HG03469 (cell line): ENCODE results near the gene RNF25.

Experiments used
- ATAC-seq: cut with Tn5 transposase; IDR thresholded peaks from one replicate; pipeline ENCODE4 v1.9.1; 2021; ENCODE audit warnings: mild to moderate bottlenecking, moderate library complexity, moderate number of reproducible peaks; ENCODE audit not compliant: unreplicated experiment

RNF25 gene, protein sequence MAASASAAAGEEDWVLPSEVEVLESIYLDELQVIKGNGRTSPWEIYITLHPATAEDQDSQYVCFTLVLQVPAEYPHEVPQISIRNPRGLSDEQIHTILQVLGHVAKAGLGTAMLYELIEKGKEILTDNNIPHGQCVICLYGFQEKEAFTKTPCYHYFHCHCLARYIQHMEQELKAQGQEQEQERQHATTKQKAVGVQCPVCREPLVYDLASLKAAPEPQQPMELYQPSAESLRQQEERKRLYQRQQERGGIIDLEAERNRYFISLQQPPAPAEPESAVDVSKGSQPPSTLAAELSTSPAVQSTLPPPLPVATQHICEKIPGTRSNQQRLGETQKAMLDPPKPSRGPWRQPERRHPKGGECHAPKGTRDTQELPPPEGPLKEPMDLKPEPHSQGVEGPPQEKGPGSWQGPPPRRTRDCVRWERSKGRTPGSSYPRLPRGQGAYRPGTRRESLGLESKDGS

DNA sequence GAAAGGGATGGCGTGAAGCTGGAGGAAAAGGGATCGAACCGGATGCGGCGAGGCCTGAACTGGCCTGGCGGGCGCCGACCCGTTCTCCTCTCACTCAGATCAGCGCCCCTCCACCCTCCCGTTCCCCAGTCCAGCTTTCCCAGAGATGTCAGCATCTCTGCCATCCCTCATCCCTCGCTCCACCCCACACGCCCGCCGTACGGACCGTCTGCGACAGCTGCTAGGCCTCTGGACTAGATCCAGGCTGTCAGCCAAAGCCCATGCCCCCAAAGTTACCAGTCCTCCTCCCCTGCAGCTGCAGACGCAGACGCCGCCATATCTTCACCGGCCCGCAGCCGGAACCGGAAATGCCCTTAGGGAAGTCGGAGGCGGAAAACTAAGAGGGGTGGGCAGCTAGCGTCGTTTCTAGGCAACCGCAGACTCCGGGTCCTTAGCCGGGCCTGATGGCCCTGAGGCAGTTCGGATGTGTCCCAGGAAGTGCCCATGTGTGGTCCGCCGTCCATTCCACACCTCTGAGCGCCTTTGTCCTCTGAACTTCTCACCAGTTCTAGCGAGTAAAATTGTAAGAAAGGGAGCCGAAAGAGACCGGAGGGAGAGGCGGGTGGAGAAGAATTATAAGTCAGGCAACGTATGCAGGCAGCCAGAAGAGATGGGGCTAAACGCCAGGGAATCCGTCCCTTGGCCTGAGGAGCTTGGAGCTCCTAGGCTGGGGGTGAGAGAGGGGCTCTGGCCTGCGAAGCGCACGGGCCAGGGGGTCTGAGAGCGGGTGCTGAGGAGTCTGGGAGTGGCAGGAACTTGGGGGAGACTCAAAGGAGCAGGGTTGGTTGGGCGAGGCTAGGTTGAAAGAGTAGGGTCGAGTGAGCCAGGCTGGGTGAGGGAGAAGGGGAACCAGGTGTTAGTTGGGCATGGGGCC is at the start of gene RNF25, which contains the start of gene STK36:
TSS of gene RNF25 (minus strand) at position 349 of the 913 bp plus-strand sequence. CDS start at position 317, 32 bp downstream.
TSS of gene STK36 (plus strand) at position 433 of the 913 bp plus-strand sequence. CDS start 744 bp downstream, outside the sequence.
- peak; percentile 92 for ATAC-seq

DNA sequence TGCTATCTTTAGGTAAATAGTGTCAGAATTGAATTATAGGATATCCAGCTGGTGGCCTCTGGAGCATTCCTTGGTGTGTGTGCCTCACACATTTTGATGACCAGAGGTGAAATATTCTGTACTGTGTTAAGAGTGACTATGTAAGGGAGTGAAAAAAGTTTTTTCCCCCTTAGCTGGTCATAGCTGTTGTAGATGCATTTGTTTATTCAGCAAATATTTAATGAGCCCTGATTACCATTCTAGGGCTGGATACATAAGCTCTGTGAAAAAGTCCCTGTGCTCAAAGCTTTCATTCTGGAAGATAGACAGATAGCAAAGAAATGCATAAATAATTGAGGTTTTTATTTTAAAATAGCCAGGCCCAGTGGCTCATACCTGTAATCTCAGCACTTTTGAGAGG is 49.7 kb upstream of the RNF25 start:
- no peak for ATAC-seq

DNA sequence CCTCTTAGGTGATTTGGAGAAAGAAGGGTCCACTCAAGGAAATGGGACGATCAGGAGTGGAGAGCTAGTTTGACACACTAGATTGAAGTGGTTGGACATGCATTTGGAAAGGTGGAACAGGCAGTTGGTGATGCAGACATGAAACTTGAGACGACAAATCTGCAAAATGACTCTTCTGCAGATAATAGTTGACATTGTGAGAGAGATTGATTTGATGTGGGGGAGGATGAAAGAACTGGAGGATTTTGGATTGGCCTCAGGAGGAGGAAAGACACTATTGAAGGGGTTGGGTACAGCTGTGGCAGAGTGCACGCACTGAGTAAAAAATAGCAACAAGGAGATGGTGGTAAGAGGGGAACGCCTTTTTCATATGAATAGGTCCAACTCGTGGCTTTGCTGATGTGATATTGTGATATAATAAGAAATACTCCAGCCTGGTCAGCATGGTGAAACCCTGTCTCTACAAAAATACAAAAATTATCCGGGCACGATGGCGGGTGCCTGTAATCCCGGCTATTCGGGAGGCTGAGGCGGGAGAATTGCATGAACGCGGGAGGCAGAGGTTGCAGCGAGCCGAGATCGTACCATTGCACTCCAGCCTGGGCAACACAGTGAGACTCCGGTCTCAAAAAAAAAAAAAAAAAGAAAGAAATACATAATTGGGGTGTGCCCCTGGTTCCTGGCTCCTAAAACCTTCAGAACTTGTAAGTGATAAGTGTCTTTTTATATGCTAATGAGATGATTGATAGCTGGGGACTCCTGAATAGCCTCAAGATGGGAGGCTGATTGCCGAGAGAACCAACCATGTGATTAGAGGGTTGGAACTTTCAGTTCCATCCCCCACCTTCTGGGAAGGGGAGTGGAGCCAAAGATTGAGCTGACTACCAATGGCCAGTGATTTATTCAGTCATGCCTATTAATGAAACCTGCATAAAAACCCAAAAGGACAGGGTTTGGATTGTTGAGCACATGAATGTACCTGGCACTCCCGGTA is 48.5 kb upstream of the RNF25 start:
- ATAC-seq = no peak

DNA sequence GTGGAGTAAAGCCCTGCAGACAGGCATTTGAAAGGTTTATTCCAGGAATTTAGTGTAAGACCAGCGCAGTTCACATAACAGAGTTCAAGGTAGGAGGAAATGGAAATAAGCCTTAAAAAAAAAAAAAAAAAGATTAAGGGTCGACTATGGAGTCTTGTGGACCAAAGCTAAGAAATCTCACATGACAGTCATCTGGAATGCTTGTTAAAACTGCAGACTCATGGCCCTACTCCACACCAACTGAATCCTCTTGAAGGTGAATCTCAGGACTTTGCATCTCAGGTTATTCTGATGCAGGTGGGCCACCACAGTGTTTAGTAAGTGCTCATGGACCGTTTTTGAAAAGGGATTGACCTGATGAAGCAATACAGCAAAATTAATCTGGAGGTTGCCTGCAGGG is 47.7 kb upstream of the RNF25 start:
- no peak for ATAC-seq

DNA sequence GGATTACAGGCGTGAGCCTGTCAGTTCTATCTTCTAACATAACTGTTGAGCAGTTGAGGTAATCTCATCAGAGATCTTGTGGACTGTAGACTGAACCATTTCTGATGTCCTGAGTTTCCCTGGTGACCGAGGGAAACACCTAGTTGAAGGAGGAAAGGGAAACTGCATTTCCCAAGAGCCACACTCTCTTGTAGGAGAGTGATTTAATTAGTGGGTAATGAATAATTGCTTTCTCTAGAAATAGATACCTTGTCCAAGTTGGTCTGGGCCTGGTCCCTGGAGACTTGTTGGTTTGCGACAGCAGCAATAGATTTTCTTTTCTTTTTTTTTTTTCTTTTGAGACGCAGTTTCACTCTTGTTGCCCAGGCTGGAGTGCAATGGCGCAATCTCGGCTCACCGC is 46.3 kb upstream of the RNF25 start:
- ATAC-seq = no peak

DNA sequence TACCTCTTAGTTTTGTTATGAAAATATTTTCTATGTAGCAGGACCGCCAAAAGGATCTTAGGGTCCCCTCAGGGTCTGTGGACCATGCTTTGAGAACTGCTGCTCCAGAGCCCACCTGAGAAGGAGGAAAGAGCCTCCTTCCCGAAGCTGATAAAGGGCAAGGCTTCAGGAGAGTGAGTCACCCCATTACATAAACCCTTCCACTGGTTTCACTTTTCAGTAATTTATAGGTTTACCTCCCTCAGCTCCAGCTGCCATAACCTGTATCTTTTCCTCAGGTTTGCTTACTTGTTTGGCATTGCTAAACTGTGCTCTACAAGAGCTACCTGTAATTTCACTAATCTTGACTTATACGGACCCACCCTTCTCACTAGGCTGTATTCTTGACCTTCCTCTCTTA is 45.5 kb upstream of the RNF25 start:
- ATAC-seq = no peak

DNA sequence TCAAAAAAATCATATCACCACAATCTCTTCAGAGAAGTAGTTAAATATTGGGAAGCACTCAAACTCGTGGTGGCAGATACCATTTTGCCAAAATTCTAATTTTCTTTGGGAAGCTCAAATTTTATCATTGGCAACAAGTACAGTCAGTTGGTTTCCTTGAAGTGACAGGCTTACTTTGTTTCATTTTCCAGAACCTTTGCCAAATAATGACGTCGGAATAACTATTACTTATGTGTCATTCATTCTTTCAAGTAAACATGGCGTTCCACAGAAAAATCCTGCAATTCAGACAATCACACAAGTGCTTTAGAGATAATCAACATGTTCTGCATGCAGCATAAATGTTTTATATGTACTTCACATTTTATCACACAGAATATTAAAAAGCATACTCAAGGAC is 44.3 kb upstream of the RNF25 start:
- no peak for ATAC-seq

DNA sequence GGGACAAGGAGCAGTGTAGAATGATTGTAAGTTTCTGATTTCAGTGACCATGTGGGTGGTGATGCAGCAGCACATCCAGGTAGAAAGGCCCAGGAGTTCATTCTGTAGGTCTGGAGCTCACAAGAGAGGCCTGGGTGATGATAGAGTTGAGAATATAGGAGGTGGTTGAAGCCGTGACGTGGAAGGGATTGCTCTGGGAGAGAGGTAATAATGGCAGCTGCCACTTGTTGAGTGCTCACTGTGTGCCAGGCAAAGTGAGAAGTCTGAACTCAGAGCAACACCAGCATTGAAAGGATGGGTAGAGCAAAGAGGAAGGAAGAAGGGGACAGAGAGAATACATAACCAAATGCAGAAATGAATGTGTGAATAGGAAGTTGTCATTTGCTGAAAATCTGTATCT is 42.1 kb upstream of the RNF25 start:
- no peak for ATAC-seq

DNA sequence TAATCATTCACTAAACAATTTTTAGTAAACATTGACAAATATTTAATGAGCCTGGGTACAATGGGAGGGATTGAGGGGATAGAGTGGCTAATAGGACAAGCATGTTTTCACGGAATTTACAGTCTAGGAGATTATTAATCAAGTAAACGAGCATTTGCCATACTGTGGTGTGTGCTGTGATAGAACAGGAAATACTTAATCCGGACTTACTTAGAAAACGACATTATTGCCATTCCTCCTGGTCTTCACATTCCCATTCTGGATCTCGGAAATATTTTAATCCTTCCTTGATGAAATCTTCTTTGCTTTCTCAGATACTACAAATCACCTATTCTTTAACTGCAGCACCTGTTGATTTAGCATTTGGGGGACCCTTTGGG is 39.7 kb upstream of the RNF25 start:
- no peak for ATAC-seq

DNA sequence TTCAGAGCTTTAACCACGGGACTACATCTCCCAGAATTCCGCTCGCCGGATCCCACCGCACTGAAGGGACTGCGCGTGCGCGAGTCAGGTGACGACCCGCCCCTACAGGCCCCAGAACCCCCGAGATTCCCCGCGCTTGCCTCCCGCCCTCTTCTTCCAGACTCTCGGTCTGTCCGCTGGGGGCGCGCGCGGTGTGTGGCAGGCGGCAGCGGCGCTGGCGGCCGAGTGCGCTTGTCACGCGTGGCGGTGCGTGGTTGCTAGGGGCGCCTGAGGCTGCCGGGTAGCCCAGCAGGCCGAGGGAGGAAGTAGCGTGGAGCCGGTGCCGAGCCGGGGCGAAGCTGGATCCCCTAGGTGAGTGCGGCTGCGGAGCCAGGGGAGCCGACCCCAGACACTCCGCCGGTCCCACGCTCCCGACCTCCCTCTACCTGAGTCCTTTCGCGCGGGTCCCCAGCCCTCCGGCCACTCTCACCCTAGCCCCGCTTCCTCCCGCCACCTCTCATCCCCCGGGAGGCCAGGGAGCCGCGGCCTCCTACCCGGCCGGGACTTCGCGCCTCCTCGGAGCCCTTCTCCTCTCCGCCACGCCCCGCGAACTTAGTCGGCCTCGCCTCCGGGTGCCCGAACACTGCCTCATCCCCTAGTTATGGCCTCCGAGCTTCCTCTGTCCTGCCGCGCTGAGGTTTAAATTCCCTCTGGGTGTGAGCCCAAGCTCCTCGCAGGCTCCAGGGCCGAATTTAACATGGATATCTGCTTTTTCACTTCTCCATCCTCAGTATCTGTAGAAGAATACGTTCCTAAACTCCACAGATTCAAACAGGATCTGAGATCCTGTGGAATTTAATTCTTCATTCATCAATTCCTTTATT is 39.1 kb upstream of the RNF25 start, which contains the start of gene TTLL4:
TSS of gene TTLL4 (plus strand) at position 149 of the 863 bp plus-strand sequence. CDS start 26,842 bp downstream, outside the sequence.
- peak; percentile 72 for ATAC-seq

DNA sequence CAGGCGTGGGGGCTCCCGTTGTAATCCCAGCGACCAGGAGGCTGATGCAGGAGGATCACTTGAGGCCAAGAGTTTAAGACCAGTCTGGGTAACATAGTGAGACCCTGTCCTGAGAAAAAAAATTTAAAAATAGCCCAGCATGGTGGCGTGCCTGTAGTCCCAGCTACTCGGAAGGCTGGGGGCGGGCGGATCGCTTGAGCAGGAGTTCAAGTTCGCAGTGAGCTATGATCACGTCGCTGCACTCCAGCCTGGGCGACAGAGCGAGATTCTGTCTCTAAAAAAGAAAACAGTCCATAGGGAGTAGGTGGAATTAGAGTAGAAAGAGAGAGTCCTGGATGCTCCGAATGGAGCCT is 38.5 kb upstream of the RNF25 start:
- no peak for ATAC-seq

DNA sequence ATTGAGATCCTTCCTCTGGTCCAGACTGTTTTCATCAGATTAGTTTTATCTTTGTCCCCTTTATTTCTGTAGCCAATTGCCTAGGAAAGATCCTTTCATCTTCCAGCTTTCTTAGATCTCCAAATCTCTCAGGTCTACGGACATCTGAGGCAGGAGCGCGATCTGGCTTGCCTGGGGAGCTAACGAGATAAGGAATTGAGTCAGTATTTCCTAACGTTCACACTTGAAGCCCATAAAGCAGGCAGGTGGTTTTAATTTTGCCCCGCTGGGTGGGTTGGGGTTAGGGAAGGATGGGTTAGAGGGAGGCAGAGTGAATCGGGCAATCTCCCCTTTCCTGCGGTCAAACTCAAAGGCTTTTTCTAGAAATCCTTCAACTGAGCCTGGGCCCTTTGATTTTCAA is 38.1 kb upstream of the RNF25 start:
- no peak for ATAC-seq

DNA sequence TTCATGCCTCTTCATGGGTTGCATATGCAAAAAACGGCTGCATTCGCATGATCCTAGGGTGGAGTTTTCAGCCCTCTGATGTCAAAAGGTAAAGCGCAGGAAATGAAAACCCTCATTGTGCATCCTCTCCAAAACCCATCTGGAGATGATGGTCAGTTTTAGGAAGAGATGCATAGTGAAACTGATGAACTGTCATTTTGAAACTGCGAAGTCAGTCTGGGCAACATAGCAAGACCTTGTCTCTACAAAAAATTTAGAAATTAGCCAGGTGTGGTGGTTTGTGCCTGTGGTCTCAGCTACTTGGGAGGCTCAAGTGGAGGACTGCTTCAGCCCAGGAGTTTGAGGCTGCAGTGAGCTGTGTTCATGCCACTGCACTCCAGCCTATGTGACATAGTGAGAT is 36.3 kb upstream of the RNF25 start:
- peak; percentile 31 for ATAC-seq

DNA sequence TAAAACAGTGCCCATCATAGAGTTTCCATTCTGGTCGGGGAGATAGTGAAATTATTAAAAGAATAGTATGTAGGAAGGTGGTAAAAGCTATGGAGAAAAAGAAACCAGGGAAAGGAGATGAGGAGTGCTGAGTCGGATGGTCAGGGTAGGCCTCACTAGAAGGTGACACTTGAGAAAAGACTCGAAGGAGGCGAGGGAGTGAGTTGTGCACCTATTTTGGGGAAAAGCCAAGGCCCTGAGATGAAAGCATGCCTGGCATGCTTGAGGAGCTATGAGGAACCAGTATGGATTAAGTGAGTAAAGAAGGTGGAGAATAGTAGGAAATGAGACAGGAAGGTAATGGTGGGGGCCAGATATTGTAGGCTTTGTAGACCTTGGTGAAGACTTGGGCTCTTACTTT is 31.5 kb upstream of the RNF25 start:
- no peak for ATAC-seq

DNA sequence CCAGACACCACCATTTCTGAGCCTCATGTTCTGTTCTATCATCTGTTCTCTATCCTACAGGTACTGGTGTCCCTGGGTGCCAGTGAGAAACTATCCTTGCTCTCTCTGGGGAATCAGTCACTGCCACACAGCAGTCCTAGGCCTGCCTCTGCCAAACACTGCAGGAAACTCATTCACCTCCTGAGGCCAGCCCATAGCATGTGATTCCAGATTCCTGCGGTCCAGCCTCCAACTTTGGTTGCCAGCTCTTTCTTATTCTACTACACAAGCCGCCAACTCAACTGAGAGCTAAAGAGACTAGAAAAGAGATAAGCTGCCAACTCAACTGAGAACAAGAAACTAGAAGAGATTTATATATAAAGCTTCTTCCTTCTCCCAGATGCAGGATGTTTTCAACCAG is 30.0 kb upstream of the RNF25 start:
- ATAC-seq = no peak

DNA sequence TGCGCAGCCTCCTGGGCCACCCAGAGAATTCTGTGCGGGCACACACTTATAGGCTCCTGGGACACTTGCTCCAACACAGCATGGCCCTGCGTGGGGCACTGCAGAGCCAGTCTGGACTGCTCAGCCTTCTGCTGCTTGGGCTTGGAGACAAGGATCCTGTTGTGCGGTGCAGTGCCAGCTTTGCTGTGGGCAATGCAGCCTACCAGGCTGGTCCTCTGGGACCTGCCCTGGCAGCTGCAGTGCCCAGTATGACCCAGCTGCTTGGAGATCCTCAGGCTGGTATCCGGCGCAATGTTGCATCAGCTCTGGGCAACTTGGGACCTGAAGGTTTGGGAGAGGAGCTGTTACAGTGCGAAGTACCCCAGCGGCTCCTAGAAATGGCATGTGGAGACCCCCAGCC is 27.1 kb upstream of the RNF25 start:
- ATAC-seq = no peak

DNA sequence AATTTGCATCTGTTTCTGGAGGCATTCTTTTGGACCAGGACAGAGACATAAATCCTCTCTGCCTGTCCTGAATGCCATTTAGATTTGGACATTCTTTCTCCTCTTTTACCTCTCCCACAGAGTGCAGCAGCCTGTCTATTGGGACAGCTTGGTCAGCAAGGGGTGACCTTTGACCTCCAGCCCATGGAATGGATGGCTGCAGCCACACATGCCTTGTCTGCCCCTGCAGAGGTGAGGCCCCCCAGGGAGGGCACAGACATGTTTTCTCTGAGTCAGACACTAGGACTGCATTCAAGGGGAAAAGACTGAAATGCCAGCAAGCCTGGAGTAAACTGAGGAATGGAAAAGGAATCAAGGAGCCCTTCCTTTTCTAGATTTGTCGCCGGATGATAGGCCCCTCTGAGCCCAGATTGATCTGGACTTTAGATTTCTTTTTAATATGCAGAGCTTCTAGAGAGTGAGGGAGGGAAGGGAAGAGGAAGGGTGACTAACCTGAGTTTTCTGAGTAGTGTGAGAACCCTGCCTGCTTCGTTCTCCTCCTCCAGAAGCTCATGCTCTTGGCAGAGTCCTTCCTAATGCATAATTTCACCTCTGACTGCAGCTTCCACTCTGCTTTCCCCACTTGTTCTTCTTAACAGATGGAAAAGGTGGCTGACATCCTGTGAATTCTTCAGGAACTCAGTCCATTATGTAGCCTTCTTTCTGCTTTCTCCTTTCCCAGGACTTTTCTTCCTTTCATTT is 22.8 kb upstream of the RNF25 start:
- no peak for ATAC-seq

DNA sequence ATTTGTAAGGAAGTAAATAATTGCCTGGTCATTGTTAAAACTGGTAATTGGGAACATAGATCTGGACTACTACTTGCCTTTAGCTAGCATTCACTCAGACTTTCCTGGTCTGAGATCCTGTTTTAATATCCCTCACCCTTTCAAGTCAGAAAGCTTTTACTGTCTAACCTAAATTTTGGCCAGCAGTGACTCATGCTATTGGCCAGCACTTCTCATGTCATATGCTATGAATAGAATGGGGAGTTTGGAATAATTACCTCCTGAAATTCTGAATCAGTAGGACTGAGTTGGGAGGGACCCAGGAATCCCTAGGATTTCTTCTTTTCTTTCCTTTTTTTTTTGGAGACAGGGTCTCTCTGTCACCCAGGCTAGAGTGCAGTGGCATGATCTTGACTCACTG is 19.4 kb upstream of the RNF25 start:
- no peak for ATAC-seq
